Activated naive CD8-positive, alpha-beta T cell (primary cell): Measurements from ENCODE around the gene SPATS2L.

Experiments
- H3K27ac Mint-ChIP-seq: one replicate; pipeline ENCODE4 v1.8.0; 2021; ENCODE audit warnings: mixed read lengths
- H3K27me3 Mint-ChIP-seq: one replicate; pipeline ENCODE4 v1.8.0; 2021; ENCODE audit warnings: mixed read lengths
- H3K36me3 Mint-ChIP-seq: one replicate; pipeline ENCODE4 v1.8.0; 2021; ENCODE audit warnings: mixed read lengths
- H3K4me1 Mint-ChIP-seq: one replicate; pipeline ENCODE4 v1.8.0; 2021; ENCODE audit warnings: low read depth, mixed read lengths
- H3K4me3 Mint-ChIP-seq: one replicate; pipeline ENCODE4 v1.8.0; 2021; ENCODE audit warnings: mild to moderate bottlenecking, mixed read lengths
- H3K9me3 Mint-ChIP-seq: one replicate; pipeline ENCODE4 v1.8.0; 2021; ENCODE audit warnings: low read depth, mixed read lengths

The SPATS2L gene

DNA sequence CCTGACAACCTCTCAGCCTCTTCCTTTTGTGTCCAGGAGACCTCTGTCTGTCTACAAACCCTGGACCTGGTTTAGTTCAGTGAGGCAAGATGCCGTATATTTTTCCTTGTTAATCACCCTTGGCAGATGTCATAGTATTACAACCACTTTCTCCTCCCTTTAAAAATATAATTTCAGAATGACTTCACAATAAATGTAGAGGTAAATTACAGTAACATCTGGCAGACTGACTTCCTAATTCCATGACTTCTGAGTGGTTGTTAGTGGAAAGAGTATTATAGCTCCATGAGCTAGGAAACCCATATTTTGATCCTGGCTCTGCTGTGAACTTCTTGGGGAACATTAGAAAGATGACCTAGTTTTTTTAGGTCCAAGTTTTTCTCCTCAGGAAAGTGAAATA lies 39.5 kb downstream of the SPATS2L start:
- Mint-ChIP-seq H3K27me3 (no peaks in the 10 kb centered on the region), H3K9me3 (no peaks in the 10 kb centered on the region), H3K4me3 (no peak overlapping the region), H3K4me1 (no peaks in the 10 kb centered on the region), H3K36me3 (peaks cover 2% of the 10 kb centered on the region), H3K27ac (no peak overlapping the region)

DNA sequence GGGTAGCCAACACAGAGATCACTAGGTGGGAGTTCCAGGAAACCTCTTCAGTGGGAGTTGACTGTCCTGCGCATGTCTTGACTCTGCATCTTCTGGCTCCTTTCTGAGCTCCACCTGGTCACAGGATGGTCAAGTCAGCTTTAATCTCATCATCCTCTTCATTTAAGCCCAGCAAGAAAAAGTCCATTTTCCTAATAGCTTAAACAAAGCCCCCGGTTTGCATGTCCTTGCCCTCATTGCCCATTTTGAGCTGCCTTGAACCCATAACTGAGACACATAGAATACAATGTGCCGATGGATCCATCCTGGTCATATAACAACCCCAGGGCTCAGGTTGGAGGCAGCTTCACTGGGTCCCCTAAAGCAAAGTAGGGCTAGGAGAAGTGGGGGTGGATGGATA lies 40.8 kb downstream of the SPATS2L start:
- Mint-ChIP-seq H3K4me3 (no peak overlapping the region), H3K4me1 (no peaks in the 10 kb centered on the region), H3K27ac (no peak overlapping the region), H3K36me3 (peaks cover 2% of the 10 kb centered on the region), H3K27me3 (no peaks in the 10 kb centered on the region), H3K9me3 (no peaks in the 10 kb centered on the region)

DNA sequence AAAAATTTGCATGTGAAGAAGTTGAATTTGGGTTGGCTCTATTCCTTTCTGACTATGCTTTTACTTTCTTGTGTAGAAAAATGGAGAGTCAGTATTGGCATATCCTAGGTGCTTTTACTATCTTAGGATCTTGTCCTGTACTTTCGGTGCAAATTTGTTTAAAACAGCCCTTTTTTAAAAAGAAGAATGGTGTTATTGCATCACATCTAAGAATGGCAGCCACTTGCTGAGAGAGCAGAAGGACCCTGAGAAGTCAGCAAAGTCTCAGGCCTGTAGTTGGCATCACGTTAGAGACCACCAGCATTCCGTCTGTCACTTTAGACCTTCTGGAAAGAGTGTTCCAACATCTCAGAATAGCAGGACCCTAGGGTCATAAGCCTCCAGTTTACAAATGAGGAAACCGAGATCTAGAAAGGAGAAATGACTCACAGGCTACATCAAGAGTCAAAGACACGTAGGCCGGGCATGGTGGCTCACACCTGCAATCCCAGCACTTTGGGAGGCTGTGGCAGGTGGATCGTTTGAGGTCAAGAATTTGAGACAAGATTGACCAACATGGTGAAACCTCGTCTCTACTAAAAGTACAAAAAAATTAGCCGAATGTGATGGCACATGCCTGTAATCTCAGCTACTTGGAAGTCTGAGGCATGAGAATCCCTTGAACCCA lies 42.5 kb downstream of the SPATS2L start:
- peaks cover 5% of the 10 kb centered on the region for H3K36me3 Mint-ChIP-seq
- H3K4me3 Mint-ChIP-seq, result no peak overlapping the region
- H3K4me1 Mint-ChIP-seq, result no peaks in the 10 kb centered on the region
- H3K27ac Mint-ChIP-seq, result no peak overlapping the region
- no peaks in the 10 kb centered on the region for H3K27me3 Mint-ChIP-seq
- no peaks in the 10 kb centered on the region for H3K9me3 Mint-ChIP-seq

DNA sequence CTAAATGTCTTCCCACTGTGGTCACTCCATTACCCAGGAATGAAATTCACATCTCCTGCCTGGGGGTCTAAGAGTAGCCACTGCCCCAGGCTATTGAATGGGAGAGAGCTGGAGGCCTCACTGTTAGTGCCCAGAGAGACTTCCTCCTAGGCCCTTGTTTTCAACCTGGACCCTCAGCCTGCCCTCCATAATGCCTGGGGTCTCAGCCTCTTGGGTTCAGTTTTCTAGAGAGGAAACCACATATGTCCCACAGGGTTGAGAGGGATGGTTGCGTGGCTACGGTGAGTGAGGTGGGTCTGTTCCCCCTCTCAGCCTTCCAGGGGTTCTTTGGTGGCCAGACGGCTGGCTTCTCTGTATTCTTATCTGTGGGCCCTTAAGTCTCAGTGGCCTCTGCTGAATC lies 43.4 kb downstream of the SPATS2L start:
- H3K4me3 Mint-ChIP-seq, result no peak overlapping the region
- no peaks in the 10 kb centered on the region for H3K4me1 Mint-ChIP-seq
- no peaks in the 10 kb centered on the region for H3K27me3 Mint-ChIP-seq
- H3K9me3 Mint-ChIP-seq, result no peaks in the 10 kb centered on the region
- H3K27ac Mint-ChIP-seq, result no peak overlapping the region
- peaks cover 5% of the 10 kb centered on the region for H3K36me3 Mint-ChIP-seq

DNA sequence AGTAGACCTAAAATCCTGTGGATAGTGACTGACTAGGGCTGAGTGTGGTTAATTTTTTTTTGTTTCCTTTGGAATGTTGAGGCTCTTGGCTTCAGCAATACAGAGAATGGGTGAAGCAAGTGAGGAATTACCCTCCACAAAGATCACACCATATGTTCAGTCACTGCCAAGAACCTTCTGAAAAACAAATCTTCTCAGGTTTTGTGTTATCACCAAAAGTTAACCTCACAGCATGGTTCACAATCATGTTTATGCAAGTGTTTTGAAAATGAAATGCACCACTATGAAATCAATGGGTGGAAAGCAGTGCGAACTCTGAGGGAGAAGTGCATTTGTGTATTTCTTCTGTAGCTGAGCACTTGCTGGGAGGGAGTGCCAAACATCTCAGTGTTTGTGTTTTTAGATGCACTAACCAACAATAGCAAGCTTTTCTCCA lies 44.4 kb downstream of the SPATS2L start:
- H3K9me3 Mint-ChIP-seq, result no peaks in the 10 kb centered on the region
- H3K4me3 Mint-ChIP-seq, result no peak overlapping the region
- H3K27me3 Mint-ChIP-seq, result no peaks in the 10 kb centered on the region
- peaks cover 5% of the 10 kb centered on the region for H3K36me3 Mint-ChIP-seq
- no peak overlapping the region for H3K27ac Mint-ChIP-seq
- H3K4me1 Mint-ChIP-seq, result no peaks in the 10 kb centered on the region

DNA sequence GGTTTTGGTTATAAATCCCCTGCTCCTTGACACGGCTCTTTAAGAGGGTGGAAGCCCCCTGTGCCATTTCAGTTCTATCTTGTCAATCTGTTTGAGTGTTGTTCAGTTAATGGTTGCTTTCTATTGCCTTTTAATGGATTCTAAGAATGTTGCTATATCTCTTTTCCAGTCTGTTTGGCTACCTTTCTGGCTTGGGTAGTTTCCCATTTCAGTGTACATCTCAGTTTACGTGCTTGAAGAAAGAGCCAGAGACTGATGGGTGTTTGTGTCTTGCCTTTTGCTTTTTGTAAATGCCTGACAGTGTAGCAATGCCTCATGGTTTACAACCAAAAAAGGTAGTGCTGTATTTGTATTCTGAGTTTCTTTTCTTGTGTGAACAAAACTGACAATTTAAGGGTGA lies 45.3 kb downstream of the SPATS2L start:
- Mint-ChIP-seq H3K4me3 (no peak overlapping the region), H3K4me1 (no peaks in the 10 kb centered on the region), H3K36me3 (peaks cover 5% of the 10 kb centered on the region), H3K27ac (no peak overlapping the region), H3K27me3 (no peaks in the 10 kb centered on the region), H3K9me3 (no peaks in the 10 kb centered on the region)

DNA sequence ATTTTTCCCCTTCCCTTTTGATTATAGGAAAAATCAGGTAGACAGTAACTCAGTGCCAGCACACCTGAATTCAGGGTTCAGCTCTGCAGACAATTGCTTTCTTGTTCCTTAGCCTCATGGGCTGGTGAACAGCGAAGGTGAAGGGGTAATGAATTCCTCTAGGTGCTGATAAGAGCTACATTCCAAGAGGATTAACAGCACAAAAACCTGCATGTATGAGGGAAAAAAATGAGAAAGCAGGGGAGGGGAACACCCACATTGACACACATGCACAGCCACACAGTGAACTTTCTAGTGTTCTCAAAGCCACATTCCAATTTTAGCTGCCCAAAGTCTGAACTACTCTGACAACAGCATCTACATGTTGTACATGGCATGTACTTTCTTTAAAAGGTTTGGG lies 46.1 kb downstream of the SPATS2L start:
- no peak overlapping the region for H3K4me3 Mint-ChIP-seq
- no peaks in the 10 kb centered on the region for H3K9me3 Mint-ChIP-seq
- no peaks in the 10 kb centered on the region for H3K27me3 Mint-ChIP-seq
- H3K36me3 Mint-ChIP-seq, result peaks cover 5% of the 10 kb centered on the region
- no peak overlapping the region for H3K27ac Mint-ChIP-seq
- H3K4me1 Mint-ChIP-seq, result no peaks in the 10 kb centered on the region

DNA sequence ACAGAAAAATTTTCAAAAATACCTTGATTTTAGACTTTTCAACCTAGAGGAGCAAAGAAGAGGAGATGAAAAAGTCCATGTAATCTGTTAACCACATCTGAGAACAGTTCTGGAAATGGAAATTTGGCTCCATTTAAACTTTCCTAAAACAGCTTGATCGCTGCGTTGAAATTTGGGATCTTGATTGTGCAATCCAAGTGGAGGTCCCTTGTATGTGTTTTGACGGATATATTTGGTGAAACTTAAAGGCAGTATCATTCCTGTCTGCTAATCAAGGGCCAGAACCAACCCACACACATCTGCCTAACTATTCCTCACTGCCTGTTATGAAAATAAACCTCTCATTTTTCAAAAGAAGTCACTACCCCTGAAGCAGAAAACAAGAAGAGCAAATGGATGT lies 46.6 kb downstream of the SPATS2L start:
- no peaks in the 10 kb centered on the region for H3K4me1 Mint-ChIP-seq
- no peaks in the 10 kb centered on the region for H3K27me3 Mint-ChIP-seq
- H3K9me3 Mint-ChIP-seq, result no peaks in the 10 kb centered on the region
- H3K27ac Mint-ChIP-seq, result no peak overlapping the region
- H3K36me3 Mint-ChIP-seq, result peaks cover 5% of the 10 kb centered on the region
- no peak overlapping the region for H3K4me3 Mint-ChIP-seq

DNA sequence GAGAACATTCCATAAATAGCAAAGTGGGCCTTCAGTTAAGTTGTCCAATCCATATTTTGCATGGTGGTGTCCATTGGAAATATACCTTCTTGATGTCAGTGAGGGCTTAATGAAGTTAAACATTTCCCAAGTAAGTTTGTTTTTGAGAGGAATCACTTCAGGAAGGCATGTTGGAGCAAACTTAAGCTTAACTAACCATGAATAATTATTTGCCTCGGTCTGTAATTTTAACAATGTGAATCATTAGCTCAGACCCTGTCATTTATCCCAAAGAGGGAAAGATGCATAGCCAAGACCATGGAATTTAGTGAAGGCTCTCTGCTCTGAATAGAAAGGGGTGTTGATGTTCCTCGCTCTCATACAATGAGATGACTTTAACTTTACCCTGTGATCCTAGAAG lies 47.4 kb downstream of the SPATS2L start:
- Mint-ChIP-seq H3K9me3 (no peaks in the 10 kb centered on the region), H3K27me3 (no peaks in the 10 kb centered on the region), H3K4me3 (no peak overlapping the region), H3K36me3 (peaks cover 5% of the 10 kb centered on the region), H3K27ac (no peak overlapping the region), H3K4me1 (no peaks in the 10 kb centered on the region)

DNA sequence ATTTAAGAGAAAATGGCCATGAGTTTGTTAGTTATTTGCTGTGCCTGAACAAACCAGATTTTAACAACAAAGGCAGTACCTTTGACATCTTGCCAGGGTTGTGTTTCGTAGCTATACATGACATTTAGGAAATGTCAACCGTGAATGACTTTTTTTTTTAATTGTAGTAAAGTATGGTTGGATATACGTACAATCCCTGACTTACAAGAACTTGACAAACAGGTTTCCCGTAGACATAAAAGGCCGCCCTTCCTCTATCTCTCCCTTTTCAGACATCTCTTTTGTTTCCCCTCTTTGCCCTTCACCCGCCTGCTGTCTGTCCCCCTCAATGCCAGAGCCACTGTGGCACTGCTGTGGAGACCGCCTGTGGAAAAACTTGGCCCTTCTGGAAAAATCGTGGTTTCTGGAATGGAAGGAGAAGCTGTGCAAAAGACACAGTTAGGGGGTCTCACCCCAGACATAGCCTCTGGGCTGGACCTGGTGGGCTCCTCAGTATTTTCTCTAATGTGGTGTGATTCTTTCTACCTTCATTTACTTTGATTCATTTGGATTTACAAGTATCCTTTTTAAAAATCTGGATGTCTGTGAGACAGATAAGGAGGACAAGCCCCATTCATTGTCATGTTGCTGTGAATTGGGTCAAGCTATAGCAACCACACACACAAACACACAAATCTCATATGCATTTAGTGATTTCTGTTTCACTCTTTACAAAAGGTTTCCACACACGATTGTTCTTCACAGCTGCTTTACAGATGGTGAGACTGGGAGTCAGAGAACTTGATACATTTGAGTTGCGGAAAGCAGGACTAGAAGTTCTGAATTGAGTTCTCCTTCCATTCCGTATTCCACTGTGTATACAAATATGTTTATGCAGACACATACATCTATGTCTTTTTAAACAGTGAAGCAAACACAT lies 48.6 kb downstream of the SPATS2L start:
- Mint-ChIP-seq H3K4me3 (no peak overlapping the region), H3K9me3 (no peaks in the 10 kb centered on the region), H3K36me3 (peaks cover 4% of the 10 kb centered on the region), H3K27ac (no peak overlapping the region), H3K27me3 (no peaks in the 10 kb centered on the region), H3K4me1 (no peaks in the 10 kb centered on the region)

DNA sequence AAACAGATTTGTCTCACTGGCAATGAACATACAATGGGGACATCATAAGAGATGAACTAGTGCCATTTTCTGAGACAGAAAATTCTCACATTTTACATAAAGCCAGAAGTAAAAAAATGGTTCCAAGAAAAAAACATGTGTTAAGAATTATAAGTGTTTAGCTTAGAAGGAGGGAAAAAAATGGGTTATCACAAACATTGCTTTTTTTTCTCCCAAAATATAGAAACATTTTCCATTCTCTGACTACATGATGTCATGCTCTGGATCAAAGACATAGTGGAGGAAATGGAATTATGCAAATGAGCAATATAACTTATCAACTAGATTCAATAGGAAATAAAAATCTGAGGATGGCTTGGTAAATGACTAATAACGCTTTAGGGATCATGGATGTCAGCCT lies 49.8 kb downstream of the SPATS2L start:
- Mint-ChIP-seq H3K27ac (no peak overlapping the region), H3K9me3 (no peaks in the 10 kb centered on the region), H3K36me3 (peaks cover 3% of the 10 kb centered on the region), H3K4me3 (no peak overlapping the region), H3K27me3 (no peaks in the 10 kb centered on the region), H3K4me1 (no peaks in the 10 kb centered on the region)

DNA sequence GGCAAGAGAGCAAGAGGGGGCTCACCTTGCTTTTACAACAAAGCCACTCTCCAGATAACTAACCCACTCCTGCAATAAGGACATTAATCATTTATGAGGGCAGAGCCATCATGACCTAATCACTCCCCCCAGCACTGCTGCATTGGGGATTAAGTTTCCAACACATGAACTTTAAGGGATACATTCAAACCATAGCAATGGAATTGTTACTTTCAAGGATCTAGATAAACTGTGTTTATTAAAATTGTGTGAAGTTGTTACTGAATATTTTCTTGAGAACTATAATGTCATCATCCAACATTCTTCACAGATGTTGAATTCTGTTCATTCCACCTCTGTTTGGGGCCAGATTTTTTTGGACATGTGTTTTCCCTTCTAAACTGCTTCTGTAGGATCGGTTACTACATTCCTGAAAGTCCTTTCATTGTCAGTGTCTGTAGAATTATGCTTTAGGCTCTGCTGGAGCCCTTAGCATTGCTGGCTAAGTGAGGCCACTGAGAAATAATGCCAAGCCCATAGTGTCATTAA lies 50.4 kb downstream of the SPATS2L start:
- H3K9me3 Mint-ChIP-seq, result no peaks in the 10 kb centered on the region
- no peak overlapping the region for H3K27ac Mint-ChIP-seq
- no peaks in the 10 kb centered on the region for H3K4me1 Mint-ChIP-seq
- H3K36me3 Mint-ChIP-seq, result peaks cover 3% of the 10 kb centered on the region
- H3K4me3 Mint-ChIP-seq, result no peak overlapping the region
- H3K27me3 Mint-ChIP-seq, result no peaks in the 10 kb centered on the region

DNA sequence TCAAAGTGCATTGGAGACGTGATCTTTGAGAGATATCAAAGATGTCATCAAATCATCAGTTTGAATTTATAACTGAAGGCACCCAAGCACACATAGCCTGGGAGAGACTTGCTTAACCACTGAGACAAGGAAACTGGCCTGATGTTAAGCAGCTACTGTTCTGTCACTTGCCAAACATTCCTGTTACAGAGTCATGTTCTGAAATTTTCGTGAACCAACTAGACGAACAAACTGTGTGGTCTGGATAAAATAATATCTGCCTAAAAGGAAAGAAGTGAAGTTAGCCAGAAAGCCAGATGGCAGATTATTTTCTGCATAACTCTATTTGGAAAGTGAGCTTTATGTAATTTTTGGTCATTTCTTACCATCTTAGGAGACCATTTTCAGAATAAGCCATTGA lies 51.4 kb downstream of the SPATS2L start:
- H3K9me3 Mint-ChIP-seq, result no peaks in the 10 kb centered on the region
- H3K4me3 Mint-ChIP-seq, result no peak overlapping the region
- peaks cover 3% of the 10 kb centered on the region for H3K36me3 Mint-ChIP-seq
- no peak overlapping the region for H3K27ac Mint-ChIP-seq
- H3K27me3 Mint-ChIP-seq, result no peaks in the 10 kb centered on the region
- H3K4me1 Mint-ChIP-seq, result no peaks in the 10 kb centered on the region

DNA sequence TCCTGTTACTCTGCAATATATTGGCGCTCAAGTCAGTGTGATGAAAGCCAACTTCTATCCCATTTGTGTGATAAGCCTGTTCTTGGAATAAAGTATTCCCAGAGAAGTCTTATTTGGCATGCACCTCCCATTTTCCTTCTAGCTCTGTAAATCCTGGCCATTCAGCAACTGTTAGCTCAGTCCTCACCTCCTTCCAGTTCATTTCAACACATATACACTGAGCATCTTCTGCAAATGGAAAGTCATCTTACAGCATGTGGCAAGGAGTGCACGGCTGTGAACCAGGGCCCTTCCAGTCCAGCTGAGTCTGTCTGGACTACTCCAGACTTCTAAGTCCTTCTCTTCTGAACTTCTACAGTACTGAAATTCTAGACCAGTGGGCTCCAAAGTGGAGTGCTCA lies 53.1 kb downstream of the SPATS2L start:
- H3K4me3 Mint-ChIP-seq, result no peak overlapping the region
- no peaks in the 10 kb centered on the region for H3K36me3 Mint-ChIP-seq
- H3K27me3 Mint-ChIP-seq, result no peaks in the 10 kb centered on the region
- no peak overlapping the region for H3K27ac Mint-ChIP-seq
- H3K9me3 Mint-ChIP-seq, result no peaks in the 10 kb centered on the region
- no peaks in the 10 kb centered on the region for H3K4me1 Mint-ChIP-seq

DNA sequence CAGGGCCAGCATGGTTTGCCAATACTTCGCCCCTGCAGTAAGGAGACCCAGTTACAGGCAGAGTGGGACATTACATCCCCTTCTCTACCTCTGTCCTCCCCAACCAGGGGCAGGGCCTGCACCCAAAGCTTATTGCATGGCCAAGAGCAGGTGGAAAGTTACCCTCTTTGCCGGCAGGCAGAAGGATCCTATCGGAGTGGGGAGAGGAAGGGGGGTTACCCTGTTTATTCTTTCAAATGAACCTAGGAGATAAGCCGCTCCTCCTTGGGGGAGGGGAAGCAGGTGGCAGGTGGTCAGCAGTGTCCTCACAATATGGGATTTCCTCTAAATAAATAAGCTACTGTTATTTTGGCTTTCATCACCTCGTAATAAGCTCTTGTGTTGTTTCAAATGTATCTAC lies 53.9 kb downstream of the SPATS2L start:
- H3K4me3 Mint-ChIP-seq, result no peak overlapping the region
- no peak overlapping the region for H3K27ac Mint-ChIP-seq
- no peaks in the 10 kb centered on the region for H3K9me3 Mint-ChIP-seq
- H3K4me1 Mint-ChIP-seq, result no peaks in the 10 kb centered on the region
- no peaks in the 10 kb centered on the region for H3K27me3 Mint-ChIP-seq
- H3K36me3 Mint-ChIP-seq, result no peaks in the 10 kb centered on the region
